GM21825 (cell line): ENCODE measurements around the gene TPI1.

ENCODE experiments used
- ATAC-seq: cut with Tn5 transposase; IDR thresholded peaks from one replicate; pipeline ENCODE4 v1.9.1; 2021; ENCODE audit warnings: mild to moderate bottlenecking, moderate library complexity; ENCODE audit not compliant: unreplicated experiment

Gene TPI1

GRCh38 chr12:6914947-6915788 is 47.8 kb downstream of the TPI1 start:
- no peak for ATAC-seq

- no peak for ATAC-seq
These were observed 48.5 kb downstream of the TPI1 start for GRCh38 chr12:6915789-6916285.

GRCh38 chr12:6916426-6917200 is 49.3 kb downstream of the TPI1 start:
- ATAC-seq: no peak

GRCh38 chr12:6917491-6918231 is 50.3 kb downstream of the TPI1 start:
- no peak for ATAC-seq

GRCh38 chr12:6919588-6919987 is 52.3 kb downstream of the TPI1 start:
- no peak for ATAC-seq
